Heart right ventricle (tissue), 16 donors: ENCODE results near the gene ELAVL3. TPM values are rescaled to one million over a fixed set of nuclear protein-coding genes. Genes with fewer than 3 reads are reported as not detected.
A peak's percentile ranks its signal among the peaks of the same experiment; 100 is the strongest.

ENCODE experiments used
- ATAC-seq, 8 donors: fragments of 200-7000 bp; cut with Tn5 transposase; one replicate each; pipeline ENCODE4 v1.9.1; 2020; ENCODE audit warnings: mild to moderate bottlenecking in 8 of 8, moderate library complexity in 8 of 8, moderate number of reproducible peaks in 1 of 8
- DNase-seq, 2 donors: peaks; one replicate each; pipeline ENCODE4 v3.0.0-alpha.2; 2020
- H3K27ac ChIP-seq, 10 donors: fragments of 200-600 bp; sonication (generic) in 2 of 10; one replicate each; pipeline versions ENCODE4 v1.5.0 to v1.8.0; 2020 to 2022; ENCODE audit warnings: mild to moderate bottlenecking in 3 of 10
- H3K27me3 ChIP-seq, 7 donors: fragments of 200-600 bp; one replicate each; pipeline ENCODE4 v1.8.0; 2021 to 2022; ENCODE audit warnings: mild to moderate bottlenecking in 2 of 7
- H3K36me3 ChIP-seq, 9 donors: fragments of 200-600 bp; sonication (generic) in 1 of 9; one replicate each; pipeline versions ENCODE4 v1.5.0 to v1.8.0; 2020 to 2022; ENCODE audit warnings: mild to moderate bottlenecking in 2 of 9
- H3K4me1 ChIP-seq, 9 donors: fragments of 200-600 bp; sonication (generic) in 1 of 9; one replicate each; pipeline versions ENCODE4 v1.5.0 to v1.8.0; 2020 to 2022; ENCODE audit warnings: mild to moderate bottlenecking in 4 of 9
- H3K4me3 ChIP-seq, 10 donors: fragments of 200-600 bp; sonication (generic) in 2 of 10; one replicate each; pipeline versions ENCODE4 v1.5.0 to v1.8.0; 2020 to 2022; ENCODE audit warnings: mild to moderate bottlenecking in 7 of 10, moderate library complexity in 2 of 10
- H3K9me3 ChIP-seq, 11 donors: fragments of 200-600 bp in 10 of 11; sonication (generic) in 2 of 11; one replicate each; pipeline versions ENCODE4 v1.5.0 to v1.8.0; 2013 to 2022; ENCODE audit warnings: mild to moderate bottlenecking in 2 of 11, control low read depth in 1 of 11, moderate library complexity in 1 of 11
- CTCF ChIP-seq, 9 donors: fragments of 200-600 bp; sonication (generic) in 2 of 9; IDR thresholded peaks; one replicate each; pipeline versions ENCODE4 v1.5.0 to v1.8.0; 2021 to 2022; ENCODE audit warnings: antibody characterized with exemption in 9 of 9, mild to moderate bottlenecking in 5 of 9, moderate library complexity in 1 of 9
- WGBS, 2 donors: extraction: QIAGEN DNeasy Blood & Tissue Kit; methylation state at CpG; one replicate each; pipeline ENCODE4 v1.1.7; 2013; ENCODE audit warnings: inconsistent platforms in 1 of 2; 5-methylcytosine and 5-hydroxymethylcytosine counted together
- intact Hi-C, 10 donors: fragments of 100-400 bp; cut with DNase I; formaldehyde crosslinking; loops; one replicate each; pipeline versions ENCODE4 v1.11.1 to v1.14.2; 2022
- polyA plus RNA-seq, 2 donors: library from polyadenylated mRNA; stranded (reverse); fragments of 200-250 nt; gene quantifications; one replicate each; pipeline ENCODE4 v1.2.3, GENCODE V29; 2013
- total RNA-seq, 10 donors: library from RNA; stranded (reverse); fragmentation: NEBNext Ultra II Directional in 3 of 10; extraction: Animal tissue kit (Norgen Biotek cat#: 25700) in 3 of 10; gene quantifications; one replicate each; pipeline versions ENCODE4 v1.2.1 to v1.2.4, GENCODE V29; 2021 to 2023
- donor health status: Arrhythmogenic right ventricular cardiomyopathy.
- donor health status: ischemic (EF 13 %, LVEDD 7.1; RV severe dilation, severe dysfunction).
- donor health status: healthy with polysubstance abuse.
- donor health status: DM: no; HTN: yes; CAD: no.
- donor health status: DM: no; HTN: no; CAD: no.
- donor health status: ischemic (EF 25% LVEDD 6.9; RV normal size, moderate dysfunction).
- donor health status: ischemic (EF 25% LVEDD 5.7; RV mildly dilated, moderate dysfunction).
- donor health status: healthy.
- donor health status: DM: yes; HTN: yes; CAD: no.
- donor health status: Ischemic cardiomyopathy.
- donor health status: ischemic (EF 35%, LVEDD 5.7; RV mildly dilated, moderate dysfunction).
- donor health status: nonischemic (EF 11% LVEDD 7.7; RV severe dilation, severe dysfunction).
- donor health status: DM: yes; HTN: yes; CAD: no.
- donor health status: PGD.
- donor health status: ischemic (EF 29% LVEDD 5.4; RV normal size, mild dysfunction).
- donor health status: nonischemic (EF 23%, LVEDD 6.1; RV moderate dilation, normal function).

The ELAVL3 gene
- total and polyA plus RNA-seq, 12 donors: 0.07 to 0.44 (median 0.21) TPM; not detected in 3

- Histone ChIP-seq H3K27me3 (no peaks in the 10 kb centered on the region), H3K27ac (peak overlapping the region in 9 of 10 donors; percentile 93 to 99 (median 97)), H3K4me1 (peaks cover 0 to 16% (median 11%) of the 10 kb centered on the region in 9 donors), H3K4me3 (peak overlapping the region; percentile 70 to 100 (median 98)), H3K36me3 (peaks cover 0 to 19% (median 0%) of the 10 kb centered on the region in 9 donors), H3K9me3 (no peaks in the 10 kb centered on the region)
- ATAC-seq (no peak), DNase-seq (no peak)
- 31 to 47% methylated on average over 7 of the region's 7 CpGs for WGBS, 2 donors
- intact Hi-C loops: loop anchor here in 3 of 10 donors (1.0 to 2.0 kb wide), 3 partner anchors 22 to 25 kb away; partner anchors contain the start of gene ECSIT (in 2 of the 3)
- no peak for TF ChIP-seq CTCF (IDR thresholded peaks at IDR 0.05)
These were observed 23.7 kb upstream of the ELAVL3 start for GRCh38 chr19:11504502-11505031.

- H3K4me1 ChIP-seq: peaks cover 0 to 6% (median 4%) of the 10 kb centered on the region in 9 donors
- ATAC-seq (no peak), DNase-seq (no peak)
- intact Hi-C loops: loop anchor here in 3 of 10 donors (5.0 kb wide), 2 partner anchors 87 to 92 kb away; no protein-coding TSS in a partner anchor
- H3K27ac ChIP-seq: no peak overlapping the region
- WGBS, 2 donors: 67 to 72% methylated on average over 7 of the region's 7 CpGs
- no peak overlapping the region for H3K4me3 ChIP-seq
- H3K9me3 ChIP-seq: no peaks in the 10 kb centered on the region
- H3K27me3 ChIP-seq: no peaks in the 10 kb centered on the region
- peaks cover 0 to 35% (median 4%) of the 10 kb centered on the region in 9 donors for H3K36me3 ChIP-seq
- no peak for TF ChIP-seq CTCF (IDR thresholded peaks at IDR 0.05)
These were observed 19.1 kb upstream of the ELAVL3 start for GRCh38 chr19:11499890-11500420.

- no peak for DNase-seq
- Histone ChIP-seq H3K9me3 (no peaks in the 10 kb centered on the region), H3K4me3 (no peak overlapping the region), H3K4me1 (no peaks in the 10 kb centered on the region), H3K27ac (no peak overlapping the region), H3K27me3 (no peaks in the 10 kb centered on the region), H3K36me3 (peaks cover 0 to 42% (median 4%) of the 10 kb centered on the region in 9 donors)
- WGBS, 2 donors: 73 to 85% methylated on average over 6 of the region's 6 CpGs
- intact Hi-C loops: loop anchor here in 3 of 10 donors (5.0 kb wide), 2 partner anchors 88 to 93 kb away; no protein-coding TSS in a partner anchor
- no peak for ATAC-seq
- TF ChIP-seq CTCF (IDR thresholded peaks at IDR 0.05): no peak
These were observed 18.4 kb upstream of the ELAVL3 start for GRCh38 chr19:11499220-11499726.

- WGBS, 2 donors: 70 to 75% methylated on average over 17 of the region's 17 CpGs
- DNase-seq (peak; percentile 36 to 61), ATAC-seq (peak in 6 of 8 donors; percentile 42 to 71 (median 59))
- no peaks in the 10 kb centered on the region for H3K27me3 ChIP-seq
- intact Hi-C loops: loop anchor here in 4 of 10 donors (2.0 to 5.0 kb wide), 3 partner anchors 90 to 96 kb away; no protein-coding TSS in a partner anchor
- H3K4me3 ChIP-seq: no peak overlapping the region
- no peak overlapping the region for H3K27ac ChIP-seq
- no peaks in the 10 kb centered on the region for H3K4me1 ChIP-seq
- peaks cover 0 to 55% (median 8%) of the 10 kb centered on the region in 9 donors for H3K36me3 ChIP-seq
- TF ChIP-seq CTCF (IDR thresholded peaks at IDR 0.05): peak; percentile 43 to 74 (median 63)
- no peaks in the 10 kb centered on the region for H3K9me3 ChIP-seq
These were observed 15.7 kb upstream of the ELAVL3 start for GRCh38 chr19:11496391-11497163.
